ENCODE results near the gene OR2T35.
"Not testable (repeated sequence)": the region's sequence is repeated elsewhere in the genome, so short reads cannot be mapped to it uniquely, and the experiment has no call there.

The OR2T35 gene

GRCh38 chr1:248645178-248645577, at the start of gene OR2T35:
Gene OR2T35, minus strand, starts transcription at chr1:248645278. Its CDS starts 6,020 bp downstream, at chr1:248639258.
- DNase-seq = not testable (repeated sequence)

- DNase-seq = no peak
Observed at GRCh38 chr1:248691567-248692155, 46.6 kb upstream of the OR2T35 start.

GRCh38 chr1:248688527-248689298, 43.6 kb upstream of the OR2T35 start:
- no peak for DNase-seq

GRCh38 chr1:248686815-248687214, 41.7 kb upstream of the OR2T35 start:
- DNase-seq = no peak

- DNase-seq = no peak
Observed at GRCh38 chr1:248681651-248682050, 36.6 kb upstream of the OR2T35 start.

- DNase-seq = no peak
Observed at GRCh38 chr1:248670003-248670402, 24.9 kb upstream of the OR2T35 start.

- not testable (repeated sequence) for DNase-seq
Observed at GRCh38 chr1:248663453-248664328, 18.6 kb upstream of the OR2T35 start.

- DNase-seq = not testable (repeated sequence)
Observed at GRCh38 chr1:248656797-248657196, 11.7 kb upstream of the OR2T35 start.

GRCh38 chr1:248655354-248655753, 10.3 kb upstream of the OR2T35 start, which contains the start of gene OR2T27:
Gene OR2T27, minus strand, starts transcription at chr1:248655528. Its CDS starts 4,644 bp downstream, at chr1:248650884.
- not testable (repeated sequence) for DNase-seq

- not testable (repeated sequence) for DNase-seq
Observed at GRCh38 chr1:248648770-248649536, 3.9 kb upstream of the OR2T35 start.

GRCh38 chr1:248642971-248643651, 2.0 kb downstream of the OR2T35 start:
- not testable (repeated sequence) for DNase-seq

GRCh38 chr1:248641583-248641982, 3.5 kb downstream of the OR2T35 start:
- not testable (repeated sequence) for DNase-seq

GRCh38 chr1:248640906-248641305, 4.2 kb downstream of the OR2T35 start:
- DNase-seq = not testable (repeated sequence)

GRCh38 chr1:248639652-248640051, 5.4 kb downstream of the OR2T35 start:
- DNase-seq = not testable (repeated sequence)

GRCh38 chr1:248636612-248637011, 8.5 kb downstream of the OR2T35 start:
- DNase-seq = not testable (repeated sequence)

- DNase-seq = not testable (repeated sequence)
Observed at GRCh38 chr1:248634991-248635390, 10.1 kb downstream of the OR2T35 start, which contains the start of gene OR2T11. Gene OR2T11, minus strand, starts transcription at chr1:248635091. Its CDS starts 7,963 bp downstream, at chr1:248627128.

- DNase-seq = no peak
Observed at GRCh38 chr1:248631354-248632008, 13.6 kb downstream of the OR2T35 start.

GRCh38 chr1:248630551-248630950, 14.5 kb downstream of the OR2T35 start:
- no peak for DNase-seq

- no peak for DNase-seq
Observed at GRCh38 chr1:248627971-248628844, 16.9 kb downstream of the OR2T35 start.

GRCh38 chr1:248625971-248626370, 19.1 kb downstream of the OR2T35 start:
- DNase-seq = no peak

Data from stimulated activated CD4-positive, alpha-beta T cell treated with anti-CD3 and anti-CD28 coated beads, Interleukin-1b, Interleukin-23, amount 100 ng/mL, for 48 hours (primary cell).